ENCODE results near the gene IL17REL. TPM values are rescaled to one million over a fixed set of nuclear protein-coding genes. Genes with fewer than 3 reads are reported as not detected.

IL17REL gene
- total and polyA plus RNA-seq, 2 of the 13 experiments (the other 11 are each of a cell fraction or from before 2014, with no cell fraction given) = not detected

DNA sequence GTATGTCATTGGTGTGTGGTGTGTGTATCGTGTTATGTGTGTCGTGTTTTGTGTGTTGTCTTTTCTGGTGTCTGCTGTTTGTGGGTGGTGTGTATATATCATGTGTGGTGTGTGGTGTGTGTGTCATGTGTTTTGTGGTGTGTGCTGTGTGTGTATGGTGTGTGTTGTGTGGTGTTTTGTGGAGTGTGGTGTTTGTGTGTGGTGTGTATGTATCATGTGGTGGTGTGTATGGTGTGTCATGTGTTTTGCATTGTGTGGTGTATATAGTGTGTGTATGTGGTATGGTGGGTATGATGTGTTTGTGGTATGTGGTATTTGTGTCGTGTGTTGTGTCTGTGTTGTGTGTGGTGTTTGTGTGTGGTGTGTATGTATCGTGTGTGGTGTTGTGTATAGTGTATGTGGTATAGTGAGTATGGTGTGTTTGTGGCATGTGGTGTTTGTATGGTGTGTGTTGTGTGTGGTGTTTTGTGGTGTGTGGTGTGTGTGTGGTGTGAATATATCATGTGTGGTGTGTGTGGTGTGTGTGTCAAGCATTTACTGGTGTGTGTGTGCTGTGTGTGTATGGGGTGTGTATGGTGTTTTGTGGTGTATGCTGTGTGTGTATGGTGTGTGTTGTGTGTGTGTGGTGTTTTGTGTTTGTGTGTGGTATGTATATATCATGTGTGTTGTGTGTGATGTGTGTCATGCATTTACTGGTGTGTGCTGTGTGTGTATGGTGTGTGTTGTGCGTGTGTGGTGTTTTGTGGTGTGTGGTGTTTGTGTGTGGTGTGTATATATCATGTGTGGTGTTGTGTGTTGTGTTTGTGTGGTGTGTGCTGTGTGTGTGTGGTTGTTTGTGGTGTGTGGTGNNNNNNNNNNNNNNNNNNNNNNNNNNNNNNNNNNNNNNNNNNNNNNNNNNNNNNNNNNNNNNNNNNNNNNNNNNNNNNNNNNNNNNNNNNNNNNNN is 39.3 kb downstream of the IL17REL start (continued):
- TF ChIP-seq AHDC1 (CRISPR knock-in tag; IDR thresholded peaks at IDR 0.05; ENCODE audit: borderline replicate concordance) (no peak), ZNF646 (CRISPR knock-in tag; IDR thresholded peaks at IDR 0.05) (peak; percentile 87), KLF16 (CRISPR knock-in tag; IDR thresholded peaks at IDR 0.05) (no peak), ZSCAN31 (CRISPR knock-in tag; IDR thresholded peaks at IDR 0.05; ENCODE audit: low read depth) (no peak), IRF2 (CRISPR knock-in tag; IDR thresholded peaks at IDR 0.05) (no peak), SNRNP70 (IDR thresholded peaks at IDR 0.05; ENCODE audit: low read depth, low read length) (no peak), YEATS2 (CRISPR knock-in tag; IDR thresholded peaks at IDR 0.05; ENCODE audit: borderline replicate concordance) (no peak), ZBTB3 (CRISPR knock-in tag; IDR thresholded peaks at IDR 0.05; ENCODE audit: borderline replicate concordance, low read depth) (no peak)
- TF ChIP-seq, protein P1, sequence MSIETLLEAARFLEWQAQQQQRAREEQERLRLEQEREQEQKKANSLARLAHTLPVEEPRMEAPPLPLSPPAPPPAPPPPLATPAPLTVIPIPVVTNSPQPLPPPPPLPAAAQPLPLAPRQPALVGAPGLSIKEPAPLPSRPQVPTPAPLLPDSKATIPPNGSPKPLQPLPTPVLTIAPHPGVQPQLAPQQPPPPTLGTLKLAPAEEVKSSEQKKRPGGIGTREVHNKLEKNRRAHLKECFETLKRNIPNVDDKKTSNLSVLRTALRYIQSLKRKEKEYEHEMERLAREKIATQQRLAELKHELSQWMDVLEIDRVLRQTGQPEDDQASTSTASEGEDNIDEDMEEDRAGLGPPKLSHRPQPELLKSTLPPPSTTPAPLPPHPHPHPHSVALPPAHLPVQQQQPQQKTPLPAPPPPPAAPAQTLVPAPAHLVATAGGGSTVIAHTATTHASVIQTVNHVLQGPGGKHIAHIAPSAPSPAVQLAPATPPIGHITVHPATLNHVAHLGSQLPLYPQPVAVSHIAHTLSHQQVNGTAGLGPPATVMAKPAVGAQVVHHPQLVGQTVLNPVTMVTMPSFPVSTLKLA (IDR thresholded peaks at IDR 0.05) = peak; percentile 39; the same call in 1 of the 2 replicates
- TF ChIP-seq, protein P2, sequence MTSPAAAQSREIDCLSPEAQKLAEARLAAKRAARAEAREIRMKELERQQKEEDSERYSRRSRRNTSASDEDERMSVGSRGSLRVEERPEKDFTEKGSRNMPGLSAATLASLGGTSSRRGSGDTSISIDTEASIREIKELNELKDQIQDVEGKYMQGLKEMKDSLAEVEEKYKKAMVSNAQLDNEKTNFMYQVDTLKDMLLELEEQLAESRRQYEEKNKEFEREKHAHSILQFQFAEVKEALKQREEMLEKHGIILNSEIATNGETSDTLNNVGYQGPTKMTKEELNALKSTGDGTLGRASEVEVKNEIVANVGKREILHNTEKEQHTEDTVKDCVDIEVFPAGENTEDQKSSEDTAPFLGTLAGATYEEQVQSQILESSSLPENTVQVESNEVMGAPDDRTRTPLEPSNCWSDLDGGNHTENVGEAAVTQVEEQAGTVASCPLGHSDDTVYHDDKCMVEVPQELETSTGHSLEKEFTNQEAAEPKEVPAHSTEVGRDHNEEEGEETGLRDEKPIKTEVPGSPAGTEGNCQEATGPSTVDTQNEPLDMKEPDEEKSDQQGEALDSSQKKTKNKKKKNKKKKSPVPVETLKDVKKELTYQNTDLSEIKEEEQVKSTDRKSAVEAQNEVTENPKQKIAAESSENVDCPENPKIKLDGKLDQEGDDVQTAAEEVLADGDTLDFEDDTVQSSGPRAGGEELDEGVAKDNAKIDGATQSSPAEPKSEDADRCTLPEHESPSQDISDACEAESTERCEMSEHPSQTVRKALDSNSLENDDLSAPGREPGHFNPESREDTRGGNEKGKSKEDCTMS (CRISPR knock-in tag; conservative IDR thresholded peaks at IDR 0.05) = no peak

Data from HepG2 (cell line).